ENCODE results near the gene SPATA46.
A peak's percentile ranks its signal among the peaks of the same experiment; 100 is the strongest.
"Not testable (repeated sequence)": the region's sequence is repeated elsewhere in the genome, so short reads cannot be mapped to it uniquely, and the experiment has no call there.

SPATA46 gene, protein sequence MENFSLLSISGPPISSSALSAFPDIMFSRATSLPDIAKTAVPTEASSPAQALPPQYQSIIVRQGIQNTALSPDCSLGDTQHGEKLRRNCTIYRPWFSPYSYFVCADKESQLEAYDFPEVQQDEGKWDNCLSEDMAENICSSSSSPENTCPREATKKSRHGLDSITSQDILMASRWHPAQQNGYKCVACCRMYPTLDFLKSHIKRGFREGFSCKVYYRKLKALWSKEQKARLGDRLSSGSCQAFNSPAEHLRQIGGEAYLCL

GRCh38 chr1:162376691-162377090 lies at the start of gene SPATA46:
TSS of gene SPATA46 (minus strand) at chr1:162376854. CDS start at chr1:162376790, 64 bp downstream.
- no peak for DNase-seq

DNA sequence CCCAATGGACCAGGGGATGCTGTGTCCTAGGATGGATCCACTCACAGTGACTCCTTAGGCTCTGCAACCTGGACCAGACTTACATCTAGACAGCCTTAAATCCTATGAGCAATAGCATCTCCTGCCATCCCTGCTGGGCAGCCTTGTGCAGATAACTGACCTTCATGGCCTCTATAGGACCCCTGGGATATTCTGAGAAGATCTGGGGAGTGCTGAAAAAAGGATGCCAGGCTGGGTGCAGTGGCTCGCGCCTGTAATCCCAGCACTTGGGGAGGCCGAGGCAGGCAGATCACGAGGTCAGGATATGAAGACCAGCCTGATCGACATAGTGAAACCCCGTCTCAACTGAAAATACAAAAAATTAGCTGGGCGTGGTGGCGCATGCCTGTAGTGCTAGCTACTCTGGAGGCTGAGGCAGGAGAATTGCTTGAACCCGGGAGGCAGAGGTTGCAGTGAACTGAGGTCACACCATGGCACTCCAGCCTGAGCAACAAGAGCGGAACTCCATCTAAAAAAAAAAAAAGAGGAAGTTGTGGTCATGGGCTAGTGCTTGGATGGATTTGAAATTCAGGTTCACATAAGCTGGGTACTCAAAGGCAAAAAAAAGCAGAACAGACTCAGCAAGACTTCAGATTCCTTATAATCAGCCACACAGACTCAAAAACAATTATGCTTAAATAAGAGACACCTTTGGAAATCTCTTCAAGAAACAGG lies 46.2 kb upstream of the SPATA46 start:
- DNase-seq, result no peak

DNA sequence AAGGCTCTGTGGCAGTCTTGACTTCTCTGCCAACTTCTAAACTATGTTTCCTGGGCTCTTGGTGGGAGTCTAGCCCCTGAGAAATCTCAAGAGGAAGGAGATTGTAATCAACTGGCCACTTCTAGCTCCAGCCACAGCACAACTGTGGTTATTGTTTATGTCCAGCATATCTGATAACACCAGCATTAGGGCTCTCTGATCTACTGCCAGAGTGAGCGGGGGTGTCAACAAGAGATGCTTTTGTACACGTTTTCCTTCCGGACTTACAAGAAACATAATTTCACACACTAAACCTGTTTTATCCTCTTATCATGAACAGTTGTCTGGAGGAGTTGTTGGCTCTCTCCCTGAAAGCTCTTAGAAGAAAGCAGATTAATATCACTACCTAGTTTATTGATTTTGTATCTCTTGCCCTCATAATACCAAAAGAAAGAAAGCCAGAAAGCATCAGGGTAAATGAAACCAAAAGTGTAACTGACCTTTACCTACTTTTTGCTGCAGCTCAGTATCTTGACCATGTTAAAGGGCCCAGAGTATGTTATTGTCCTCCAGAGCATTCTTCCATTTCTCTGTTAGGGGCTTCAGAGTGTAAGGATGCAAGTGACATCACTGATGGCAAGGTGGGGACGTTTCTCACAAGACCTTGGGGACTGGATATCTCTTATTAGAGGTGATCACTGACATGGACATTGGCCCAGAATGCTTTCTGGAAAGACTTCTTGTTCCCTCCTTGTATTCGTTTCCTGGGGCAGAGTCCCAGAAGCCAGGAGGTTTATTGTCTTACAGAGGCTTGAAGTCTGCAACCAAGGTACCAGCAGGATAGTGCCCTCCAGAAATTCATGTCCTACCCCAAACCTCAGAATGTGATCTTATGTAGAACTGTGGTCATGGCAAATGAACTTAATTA lies 44.9 kb upstream of the SPATA46 start:
- DNase-seq, result no peak

- DNase-seq, result no peak
Measured at GRCh38 chr1:162420120-162420519, 43.5 kb upstream of the SPATA46 start.

- DNase-seq, result not testable (repeated sequence)
Measured at GRCh38 chr1:162419450-162419931, 42.8 kb upstream of the SPATA46 start.

DNA sequence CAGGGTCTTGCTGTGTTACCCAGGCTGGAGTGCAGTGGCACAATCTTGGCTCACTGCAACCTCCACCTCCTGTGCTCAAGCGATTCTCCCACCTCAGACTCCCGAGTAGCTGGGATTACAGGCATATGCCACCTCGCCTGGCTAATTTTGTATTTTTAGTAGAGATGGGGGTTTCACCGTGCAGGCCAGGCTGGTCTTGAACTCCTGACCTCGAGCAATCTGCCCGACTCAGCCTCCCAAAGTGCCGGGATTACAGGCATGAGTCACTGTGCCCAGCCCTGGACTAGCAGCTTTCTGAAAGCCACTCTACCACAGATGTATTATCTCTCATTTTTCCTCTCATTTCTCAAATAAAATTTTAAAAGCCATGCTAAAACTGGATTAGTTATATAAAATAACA lies 41.9 kb upstream of the SPATA46 start:
- not testable (repeated sequence) for DNase-seq

- no peak for DNase-seq
Measured at GRCh38 chr1:162417650-162418049, 41.0 kb upstream of the SPATA46 start.

DNA sequence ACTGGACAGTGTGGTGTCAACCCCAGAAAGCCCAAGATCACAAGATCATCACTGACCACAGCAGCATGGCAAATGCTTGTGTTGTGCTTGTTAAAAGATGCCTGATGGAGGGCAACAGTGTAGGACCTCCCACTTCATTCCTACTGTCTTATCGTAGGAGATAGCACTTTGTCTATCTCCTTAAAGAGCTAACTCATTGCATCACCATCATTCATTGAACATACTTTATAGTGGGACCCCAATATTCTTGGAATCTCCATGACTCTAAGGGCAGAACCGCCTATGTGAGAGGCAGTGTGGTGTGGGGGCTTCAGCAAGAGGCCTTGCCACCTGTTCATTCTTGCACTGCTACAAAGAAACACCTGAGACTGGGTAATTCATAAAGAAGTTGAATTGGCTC lies 40.3 kb upstream of the SPATA46 start:
- no peak for DNase-seq

GRCh38 chr1:162416215-162416614 lies 39.6 kb upstream of the SPATA46 start:
- no peak for DNase-seq

DNA sequence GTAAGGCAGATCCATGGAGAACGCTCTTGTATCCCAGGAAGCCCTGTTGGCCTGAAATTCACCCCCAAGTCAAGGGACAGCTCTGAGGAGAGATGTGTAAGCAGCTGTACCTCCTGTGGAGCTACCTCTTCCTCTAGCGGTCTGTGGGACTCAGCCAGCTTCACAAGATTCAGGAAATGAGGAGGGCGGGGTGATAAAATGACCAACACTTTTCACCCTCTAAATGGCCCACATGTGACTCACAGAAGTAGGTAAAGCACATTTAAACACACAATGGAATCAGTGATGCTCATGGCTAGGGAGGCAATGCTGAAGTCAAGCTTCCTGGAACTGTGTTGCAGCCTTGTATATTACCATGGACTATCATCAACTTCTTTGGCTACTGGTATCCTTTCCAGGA lies 35.3 kb upstream of the SPATA46 start, which contains the start of gene SH2D1B:
TSS of gene SH2D1B (minus strand) at position 135 of the 400 bp plus-strand sequence. CDS start at position 15, 120 bp downstream.
- DNase-seq, result no peak

- no peak for DNase-seq
Measured at GRCh38 chr1:162407539-162407938, 30.9 kb upstream of the SPATA46 start.

- DNase-seq, result no peak
Measured at GRCh38 chr1:162406811-162407210, 30.2 kb upstream of the SPATA46 start.

GRCh38 chr1:162405800-162406199 lies 29.1 kb upstream of the SPATA46 start:
- DNase-seq, result no peak

GRCh38 chr1:162404550-162405160 lies 28.0 kb upstream of the SPATA46 start:
- DNase-seq, result no peak

DNA sequence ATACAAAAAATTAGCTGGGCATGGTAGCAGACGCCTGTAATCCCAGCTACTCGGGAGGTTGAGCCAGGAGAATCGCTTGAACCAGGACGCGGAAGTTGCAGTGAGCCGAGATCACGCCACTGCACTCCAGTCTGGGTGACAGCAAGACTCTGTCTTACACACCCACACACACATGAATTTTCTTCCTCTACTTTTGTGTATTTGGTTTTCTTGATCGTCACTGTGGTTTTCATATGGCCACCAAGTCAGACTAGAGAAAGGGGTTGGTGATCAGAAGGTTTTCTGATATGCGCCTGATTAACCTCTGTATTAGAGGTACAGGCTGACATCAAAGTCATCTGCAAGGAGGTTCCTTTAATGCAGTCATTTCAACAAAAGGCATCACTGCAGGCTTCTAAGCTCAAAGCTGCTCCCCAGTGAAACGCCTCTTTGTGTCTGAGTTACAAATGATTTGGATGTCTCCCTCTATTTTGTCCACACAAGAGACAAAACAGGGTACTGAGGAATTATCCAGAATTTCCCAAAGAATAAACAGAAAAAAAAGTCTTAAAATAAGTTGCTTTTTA lies 24.2 kb upstream of the SPATA46 start:
- DNase-seq, result no peak

DNA sequence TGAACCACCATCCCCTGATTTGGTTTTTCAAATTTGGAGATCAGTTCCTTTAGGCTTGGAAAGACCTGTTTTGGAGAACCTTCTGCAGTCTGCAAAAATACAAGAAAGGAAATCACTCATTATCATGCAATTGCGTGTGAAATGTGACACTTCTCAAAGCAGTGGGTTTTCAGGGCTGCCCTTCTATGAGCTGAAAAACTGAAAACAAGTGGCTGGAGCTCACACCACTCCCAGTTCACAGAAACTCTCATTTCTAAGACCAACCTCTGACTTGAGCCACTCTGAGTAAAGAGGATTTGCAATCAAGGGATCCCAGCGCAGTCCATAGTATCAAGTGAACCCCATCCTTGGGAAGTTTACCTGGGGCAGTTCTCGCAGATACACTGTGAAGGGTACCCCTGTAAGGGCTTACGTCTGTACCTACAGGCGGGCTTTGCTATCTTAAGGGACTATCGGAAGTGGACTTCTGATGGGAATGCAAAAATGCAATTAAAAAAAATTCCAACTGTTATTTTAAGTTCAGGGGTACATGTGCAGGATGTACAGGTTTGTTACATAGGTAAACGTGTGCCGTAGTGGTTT lies 22.4 kb upstream of the SPATA46 start:
- DNase-seq, result no peak

DNA sequence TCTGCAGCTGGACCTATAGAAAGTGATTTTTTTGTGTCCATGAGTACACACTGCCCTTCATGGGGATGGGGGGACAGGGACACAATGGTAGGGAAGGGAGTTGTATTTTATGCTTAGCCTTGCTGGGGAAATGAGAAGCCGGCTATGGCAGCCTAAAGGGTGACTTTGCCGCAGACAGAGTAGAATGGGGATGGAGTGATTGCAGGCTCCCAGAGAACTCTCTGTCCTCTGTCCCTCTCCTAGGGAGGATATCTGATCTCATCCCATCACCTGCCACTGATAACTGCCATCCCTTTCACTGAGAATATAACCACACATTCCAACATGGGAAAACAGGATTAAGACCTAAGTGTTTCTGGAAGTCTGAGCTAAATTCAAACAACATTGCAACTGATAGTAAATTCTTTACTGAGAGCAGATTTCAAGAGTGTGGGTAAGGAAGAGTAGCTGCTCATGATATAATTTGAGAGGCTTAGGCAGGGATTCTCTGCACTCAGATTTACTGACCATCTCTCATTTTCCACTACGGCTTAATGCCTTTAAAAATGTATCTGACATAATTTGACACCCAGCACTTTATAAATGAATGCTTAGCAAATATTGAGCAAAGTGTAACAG lies 21.4 kb upstream of the SPATA46 start:
- DNase-seq, result no peak

DNA sequence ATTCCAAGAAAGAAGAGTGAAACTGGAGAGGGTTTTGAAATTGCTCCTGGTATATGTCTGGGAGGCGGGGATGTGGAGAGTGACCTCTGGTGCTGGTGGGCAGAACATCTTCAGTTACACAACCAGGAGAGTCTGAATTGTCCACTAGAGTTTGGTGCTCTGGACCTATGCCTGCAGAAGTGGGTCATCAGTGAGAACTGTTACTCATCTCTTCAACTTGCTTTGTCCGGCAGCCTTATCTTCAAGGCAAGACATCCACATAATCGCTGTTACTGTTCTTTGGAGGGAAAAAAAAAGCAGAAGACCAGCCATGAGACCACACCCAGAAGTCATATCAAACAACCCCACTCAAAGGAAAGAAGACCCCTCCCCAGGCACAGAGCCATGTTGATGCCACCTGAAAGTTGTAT lies 20.4 kb upstream of the SPATA46 start:
- DNase-seq, result no peak

GRCh38 chr1:162396201-162396906 lies 19.7 kb upstream of the SPATA46 start:
- no peak for DNase-seq

GRCh38 chr1:162391790-162392563 lies 15.3 kb upstream of the SPATA46 start:
- DNase-seq, result peak; percentile 42

Measured in right hindlimb (tissue), 1 donor.